Immature natural killer cell (primary cell): ENCODE measurements around the gene USP17L26. TPM values are rescaled to one million over a fixed set of nuclear protein-coding genes. Genes with fewer than 3 reads are reported as not detected.
A peak's percentile ranks its signal among the peaks of the same experiment; 100 is the strongest.
"Not testable (repeated sequence)": the region's sequence is repeated elsewhere in the genome, so short reads cannot be mapped to it uniquely, and the experiment has no call there.

ENCODE experiments used
- DNase-seq, 3 donors: peaks; one replicate each; pipeline ENCODE4 v3.0.0; 2022; ENCODE audit warnings: mixed read lengths in 1 of 3
- H3K27ac Mint-ChIP-seq, 6 donors: one replicate each; pipeline ENCODE4 v1.8.0; 2020; ENCODE audit warnings: mixed read lengths in 6 of 6, mild to moderate bottlenecking in 5 of 6, inconsistent platforms in 4 of 6, moderate library complexity in 3 of 6
- H3K27me3 Mint-ChIP-seq, 3 donors: one replicate each; pipeline ENCODE4 v1.8.0; 2020 to 2021; ENCODE audit warnings: low read depth in 3 of 3, mild to moderate bottlenecking in 3 of 3, mixed read lengths in 3 of 3, moderate library complexity in 3 of 3, inconsistent platforms in 1 of 3
- H3K36me3 Mint-ChIP-seq, 3 donors: one replicate each; pipeline ENCODE4 v1.8.0; 2020; ENCODE audit warnings: mixed read lengths in 3 of 3, inconsistent platforms in 2 of 3, mild to moderate bottlenecking in 2 of 3
- H3K4me1 Mint-ChIP-seq, 2 donors: one replicate each; pipeline ENCODE4 v1.8.0; 2020; ENCODE audit warnings: inconsistent platforms in 2 of 2, mild to moderate bottlenecking in 2 of 2, mixed read lengths in 2 of 2, moderate library complexity in 1 of 2
- H3K4me3 Mint-ChIP-seq, 5 donors: one replicate each; pipeline ENCODE4 v1.8.0; 2020; ENCODE audit warnings: mild to moderate bottlenecking in 5 of 5, mixed read lengths in 5 of 5, inconsistent platforms in 3 of 5, moderate library complexity in 3 of 5
- H3K9me3 Mint-ChIP-seq, 6 donors: one replicate each; pipeline ENCODE4 v1.8.0; 2020; ENCODE audit warnings: mild to moderate bottlenecking in 6 of 6, mixed read lengths in 6 of 6, inconsistent platforms in 4 of 6, moderate library complexity in 3 of 6
- polyA plus RNA-seq, 3 donors: library from polyadenylated mRNA; unstranded; fragments of 300-500 nt; fragmentation: Illumina TruSeq; gene quantifications; one replicate each; pipeline ENCODE4 v1.2.3, GENCODE V29; 2021

Gene USP17L26
- not detected for polyA plus RNA-seq

GRCh38 chr4:9334358-9334757 lies at the start of gene USP17L26:
TSS of gene USP17L26 (plus strand) at chr4:9334658. CDS start at chr4:9334658, 0 bp downstream.
- H3K9me3 Mint-ChIP-seq, H3K4me3 Mint-ChIP-seq, H3K27me3 Mint-ChIP-seq, DNase-seq, H3K36me3 Mint-ChIP-seq, H3K4me1 Mint-ChIP-seq, H3K27ac Mint-ChIP-seq: not testable (repeated sequence)

- H3K9me3 Mint-ChIP-seq, H3K4me1 Mint-ChIP-seq, H3K36me3 Mint-ChIP-seq, H3K4me3 Mint-ChIP-seq, H3K27me3 Mint-ChIP-seq, H3K27ac Mint-ChIP-seq: not testable (repeated sequence)
- DNase-seq: peak in 1 of 3 donors; percentile 0
These were observed 10.3 kb upstream of the USP17L26 start for GRCh38 chr4:9324191-9324590.

GRCh38 chr4:9324865-9325264 lies 9.6 kb upstream of the USP17L26 start, which contains the start of gene USP17L24:
TSS of gene USP17L24 (plus strand) at chr4:9325165. CDS start at chr4:9325165, 0 bp downstream.
- H3K27ac Mint-ChIP-seq, H3K4me3 Mint-ChIP-seq, DNase-seq, H3K9me3 Mint-ChIP-seq, H3K4me1 Mint-ChIP-seq, H3K27me3 Mint-ChIP-seq, H3K36me3 Mint-ChIP-seq: not testable (repeated sequence)

- not testable (repeated sequence) for H3K4me1 Mint-ChIP-seq, H3K36me3 Mint-ChIP-seq, H3K27ac Mint-ChIP-seq, H3K4me3 Mint-ChIP-seq, H3K27me3 Mint-ChIP-seq, H3K9me3 Mint-ChIP-seq, DNase-seq
These were observed 4.8 kb upstream of the USP17L26 start, which contains the start of gene USP17L25 for GRCh38 chr4:9329611-9330010. TSS of gene USP17L25 (plus strand) at chr4:9329911. CDS start at chr4:9329911, 0 bp downstream.

DNA sequence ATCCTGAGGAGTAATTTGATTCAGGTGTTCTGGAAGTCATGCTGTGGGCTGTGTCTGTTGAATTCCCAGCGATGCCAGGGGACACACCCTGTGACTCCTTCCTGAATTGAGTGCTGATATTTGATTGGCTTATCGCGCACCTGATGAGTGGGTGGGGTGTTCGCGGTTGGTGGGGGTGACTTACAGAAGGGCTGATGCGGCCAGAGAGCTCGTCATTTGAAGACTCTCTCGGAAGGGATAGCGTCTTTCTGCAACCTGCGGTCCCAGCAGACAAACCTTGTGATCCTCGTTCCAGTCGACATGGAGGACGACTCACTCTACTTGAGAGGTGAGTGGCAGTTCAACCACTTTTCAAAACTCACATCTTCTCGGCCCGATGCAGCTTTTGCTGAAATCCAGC lies 4.6 kb downstream of the USP17L26 start, which contains the start of gene USP17L5:
Gene USP17L5, plus strand, starts transcription at position 301 of the 400 bp plus-strand sequence. Its CDS starts 0 bp downstream, at position 301.
- H3K9me3 Mint-ChIP-seq, H3K36me3 Mint-ChIP-seq, H3K4me3 Mint-ChIP-seq, H3K27me3 Mint-ChIP-seq, DNase-seq, H3K4me1 Mint-ChIP-seq, H3K27ac Mint-ChIP-seq: not testable (repeated sequence)

DNA sequence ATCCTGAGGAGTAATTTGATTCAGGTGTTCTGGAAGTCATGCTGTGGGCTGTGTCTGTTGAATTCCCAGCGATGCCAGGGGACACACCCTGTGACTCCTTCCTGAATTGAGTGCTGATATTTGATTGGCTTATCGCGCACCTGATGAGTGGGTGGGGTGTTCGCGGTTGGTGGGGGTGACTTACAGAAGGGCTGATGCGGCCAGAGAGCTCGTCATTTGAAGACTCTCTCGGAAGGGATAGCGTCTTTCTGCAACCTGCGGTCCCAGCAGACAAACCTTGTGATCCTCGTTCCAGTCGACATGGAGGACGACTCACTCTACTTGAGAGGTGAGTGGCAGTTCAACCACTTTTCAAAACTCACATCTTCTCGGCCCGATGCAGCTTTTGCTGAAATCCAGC lies 9.4 kb downstream of the USP17L26 start, which contains the start of gene USP17L27:
Gene USP17L27, plus strand, starts transcription at position 301 of the 400 bp plus-strand sequence. Its CDS starts 0 bp downstream, at position 301.
- not testable (repeated sequence) for H3K4me1 Mint-ChIP-seq, H3K9me3 Mint-ChIP-seq, H3K4me3 Mint-ChIP-seq, H3K27me3 Mint-ChIP-seq, DNase-seq, H3K36me3 Mint-ChIP-seq, H3K27ac Mint-ChIP-seq

DNA sequence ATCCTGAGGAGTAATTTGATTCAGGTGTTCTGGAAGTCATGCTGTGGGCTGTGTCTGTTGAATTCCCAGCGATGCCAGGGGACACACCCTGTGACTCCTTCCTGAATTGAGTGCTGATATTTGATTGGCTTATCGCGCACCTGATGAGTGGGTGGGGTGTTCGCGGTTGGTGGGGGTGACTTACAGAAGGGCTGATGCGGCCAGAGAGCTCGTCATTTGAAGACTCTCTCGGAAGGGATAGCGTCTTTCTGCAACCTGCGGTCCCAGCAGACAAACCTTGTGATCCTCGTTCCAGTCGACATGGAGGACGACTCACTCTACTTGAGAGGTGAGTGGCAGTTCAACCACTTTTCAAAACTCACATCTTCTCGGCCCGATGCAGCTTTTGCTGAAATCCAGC lies 14.1 kb downstream of the USP17L26 start, which contains the start of gene USP17L28:
Gene USP17L28, plus strand, starts transcription at position 301 of the 400 bp plus-strand sequence. Its CDS starts 0 bp downstream, at position 301.
- not testable (repeated sequence) for H3K36me3 Mint-ChIP-seq, H3K9me3 Mint-ChIP-seq, H3K27ac Mint-ChIP-seq, H3K4me1 Mint-ChIP-seq, H3K27me3 Mint-ChIP-seq, DNase-seq, H3K4me3 Mint-ChIP-seq

DNA sequence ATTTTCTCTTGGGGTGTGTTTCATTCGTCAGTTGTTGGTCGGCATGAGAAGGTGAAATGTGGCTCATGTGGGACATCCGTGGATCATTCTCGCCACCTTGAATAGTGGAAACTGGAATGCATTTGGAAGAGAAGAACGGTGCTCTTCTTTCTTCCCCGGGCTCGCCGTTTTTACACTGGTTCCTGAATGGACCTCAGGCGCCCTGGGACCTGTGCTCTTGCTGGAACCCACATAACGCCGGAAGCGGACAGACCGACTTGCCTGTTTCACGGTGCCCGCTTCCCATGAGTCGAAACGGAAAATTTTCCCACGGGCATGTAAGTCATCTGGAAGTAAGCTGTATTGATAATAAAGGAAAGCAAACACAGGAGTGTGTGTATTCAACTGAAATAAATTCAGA lies 16.4 kb downstream of the USP17L26 start:
- not testable (repeated sequence) for H3K9me3 Mint-ChIP-seq, DNase-seq, H3K4me3 Mint-ChIP-seq

DNA sequence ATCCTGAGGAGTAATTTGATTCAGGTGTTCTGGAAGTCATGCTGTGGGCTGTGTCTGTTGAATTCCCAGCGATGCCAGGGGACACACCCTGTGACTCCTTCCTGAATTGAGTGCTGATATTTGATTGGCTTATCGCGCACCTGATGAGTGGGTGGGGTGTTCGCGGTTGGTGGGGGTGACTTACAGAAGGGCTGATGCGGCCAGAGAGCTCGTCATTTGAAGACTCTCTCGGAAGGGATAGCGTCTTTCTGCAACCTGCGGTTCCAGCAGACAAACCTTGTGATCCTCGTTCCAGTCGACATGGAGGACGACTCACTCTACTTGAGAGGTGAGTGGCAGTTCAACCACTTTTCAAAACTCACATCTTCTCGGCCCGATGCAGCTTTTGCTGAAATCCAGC lies 18.9 kb downstream of the USP17L26 start, which contains the start of gene USP17L29:
Gene USP17L29, plus strand, starts transcription at position 301 of the 400 bp plus-strand sequence. Its CDS starts 0 bp downstream, at position 301.
- H3K27ac Mint-ChIP-seq, DNase-seq, H3K4me3 Mint-ChIP-seq, H3K9me3 Mint-ChIP-seq, H3K36me3 Mint-ChIP-seq, H3K27me3 Mint-ChIP-seq, H3K4me1 Mint-ChIP-seq: not testable (repeated sequence)

More for the DNA sequence above, 16.4 kb downstream of the USP17L26 start:
- H3K36me3 Mint-ChIP-seq, H3K4me1 Mint-ChIP-seq, H3K27ac Mint-ChIP-seq, H3K27me3 Mint-ChIP-seq: not testable (repeated sequence)

- DNase-seq, H3K9me3 Mint-ChIP-seq, H3K36me3 Mint-ChIP-seq, H3K27me3 Mint-ChIP-seq, H3K4me3 Mint-ChIP-seq, H3K27ac Mint-ChIP-seq, H3K4me1 Mint-ChIP-seq: not testable (repeated sequence)
These were observed 28.4 kb downstream of the USP17L26 start, which contains the start of gene USP17L30 for GRCh38 chr4:9362829-9363228. TSS of gene USP17L30 (plus strand) at chr4:9363129. CDS start at chr4:9363129, 0 bp downstream.

DNA sequence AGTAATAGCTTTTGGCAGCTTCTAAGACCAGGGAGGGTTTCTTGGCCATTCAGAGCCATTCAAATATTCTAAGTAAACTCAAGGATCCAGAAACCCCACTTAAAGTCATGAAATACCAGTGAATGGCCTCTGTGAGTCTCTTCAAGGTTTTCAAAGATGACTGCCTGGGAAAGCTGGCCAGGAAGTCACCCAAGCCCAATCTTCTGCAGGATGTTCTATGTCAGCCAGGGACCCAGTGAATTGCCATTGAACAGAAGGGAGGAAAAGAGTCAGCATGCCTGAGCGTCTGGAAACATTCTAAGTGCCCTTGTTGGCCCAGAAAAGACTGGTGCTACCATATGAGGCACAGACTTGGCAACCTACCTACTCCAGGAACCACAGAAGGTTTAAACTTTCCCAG lies 45.4 kb downstream of the USP17L26 start:
- H3K27me3 Mint-ChIP-seq, DNase-seq, H3K4me1 Mint-ChIP-seq, H3K27ac Mint-ChIP-seq, H3K9me3 Mint-ChIP-seq, H3K36me3 Mint-ChIP-seq, H3K4me3 Mint-ChIP-seq: not testable (repeated sequence)

- DNase-seq: peak; percentile 38 to 50 (median 47)
- not testable (repeated sequence) for H3K27me3 Mint-ChIP-seq, H3K27ac Mint-ChIP-seq, H3K9me3 Mint-ChIP-seq, H3K36me3 Mint-ChIP-seq, H3K4me1 Mint-ChIP-seq
- peak overlapping the region; percentile 7 to 29 (median 27) for H3K4me3 Mint-ChIP-seq
These were observed 46.6 kb downstream of the USP17L26 start for GRCh38 chr4:9381012-9381534.

- no peak overlapping the region for H3K4me3 Mint-ChIP-seq
- no peak overlapping the region for H3K27ac Mint-ChIP-seq
- no peaks in the 10 kb centered on the region for H3K9me3 Mint-ChIP-seq
- H3K27me3 Mint-ChIP-seq: peaks cover 0 to 4% (median 2%) of the 10 kb centered on the region in 3 donors
- no peak for DNase-seq
- H3K4me1 Mint-ChIP-seq: no peaks in the 10 kb centered on the region
- no peaks in the 10 kb centered on the region for H3K36me3 Mint-ChIP-seq
These were observed 49.7 kb downstream of the USP17L26 start for GRCh38 chr4:9384126-9384525.
